Neural progenitor cell (in vitro differentiated cells): ENCODE measurements around the gene NTM.

Experiments used
- EZH2 ChIP-seq: fragments of 200-600 bp; sonication (generic); IDR thresholded peaks from 2 replicates; pipeline ENCODE4 v1.6.1; 2017; ENCODE audit warnings: antibody characterized with exemption, mild to moderate bottlenecking, moderate library complexity
- TF ChIP-seq, protein P1 (sequence below): fragments of 200-600 bp; sonication (generic); IDR thresholded peaks from 2 replicates; pipeline ENCODE4 v1.5.1; 2017; ENCODE audit warnings: antibody characterized with exemption, mild to moderate bottlenecking

DNA sequence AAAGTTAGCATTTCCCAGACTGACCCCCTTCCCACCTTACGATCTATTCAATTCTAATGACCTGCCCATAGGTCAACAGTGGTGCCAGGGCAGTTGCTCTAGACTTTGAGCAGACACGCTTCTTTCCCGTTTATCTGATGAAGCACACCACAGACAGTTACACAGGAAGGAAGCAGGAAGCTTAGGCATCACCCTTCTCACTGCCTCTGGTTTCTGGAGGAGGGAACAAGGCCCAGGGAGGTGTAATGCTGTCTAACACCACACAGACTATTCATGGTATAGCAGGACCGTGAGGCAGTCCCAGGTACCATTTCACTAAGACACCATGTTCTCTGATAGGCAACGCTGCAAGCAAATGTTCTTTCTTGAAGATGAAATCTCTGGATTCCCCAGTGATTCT lies 279.4 kb downstream of the NTM start:
- TF ChIP-seq, protein P1, sequence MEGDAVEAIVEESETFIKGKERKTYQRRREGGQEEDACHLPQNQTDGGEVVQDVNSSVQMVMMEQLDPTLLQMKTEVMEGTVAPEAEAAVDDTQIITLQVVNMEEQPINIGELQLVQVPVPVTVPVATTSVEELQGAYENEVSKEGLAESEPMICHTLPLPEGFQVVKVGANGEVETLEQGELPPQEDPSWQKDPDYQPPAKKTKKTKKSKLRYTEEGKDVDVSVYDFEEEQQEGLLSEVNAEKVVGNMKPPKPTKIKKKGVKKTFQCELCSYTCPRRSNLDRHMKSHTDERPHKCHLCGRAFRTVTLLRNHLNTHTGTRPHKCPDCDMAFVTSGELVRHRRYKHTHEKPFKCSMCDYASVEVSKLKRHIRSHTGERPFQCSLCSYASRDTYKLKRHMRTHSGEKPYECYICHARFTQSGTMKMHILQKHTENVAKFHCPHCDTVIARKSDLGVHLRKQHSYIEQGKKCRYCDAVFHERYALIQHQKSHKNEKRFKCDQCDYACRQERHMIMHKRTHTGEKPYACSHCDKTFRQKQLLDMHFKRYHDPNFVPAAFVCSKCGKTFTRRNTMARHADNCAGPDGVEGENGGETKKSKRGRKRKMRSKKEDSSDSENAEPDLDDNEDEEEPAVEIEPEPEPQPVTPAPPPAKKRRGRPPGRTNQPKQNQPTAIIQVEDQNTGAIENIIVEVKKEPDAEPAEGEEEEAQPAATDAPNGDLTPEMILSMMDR = no peak
- TF ChIP-seq EZH2 = no peak
